GM10847 (cell line): ENCODE data around the gene GCNT1.
A peak's percentile ranks its signal among the peaks of the same experiment; 100 is the strongest.

Source experiments
- POLR2A ChIP-seq: IDR thresholded peaks from 2 replicates; pipeline ENCODE4 v1.6.1; 2011; ENCODE audit not compliant: insufficient read length; ENCODE audit errors: extremely low read depth

Gene GCNT1

DNA sequence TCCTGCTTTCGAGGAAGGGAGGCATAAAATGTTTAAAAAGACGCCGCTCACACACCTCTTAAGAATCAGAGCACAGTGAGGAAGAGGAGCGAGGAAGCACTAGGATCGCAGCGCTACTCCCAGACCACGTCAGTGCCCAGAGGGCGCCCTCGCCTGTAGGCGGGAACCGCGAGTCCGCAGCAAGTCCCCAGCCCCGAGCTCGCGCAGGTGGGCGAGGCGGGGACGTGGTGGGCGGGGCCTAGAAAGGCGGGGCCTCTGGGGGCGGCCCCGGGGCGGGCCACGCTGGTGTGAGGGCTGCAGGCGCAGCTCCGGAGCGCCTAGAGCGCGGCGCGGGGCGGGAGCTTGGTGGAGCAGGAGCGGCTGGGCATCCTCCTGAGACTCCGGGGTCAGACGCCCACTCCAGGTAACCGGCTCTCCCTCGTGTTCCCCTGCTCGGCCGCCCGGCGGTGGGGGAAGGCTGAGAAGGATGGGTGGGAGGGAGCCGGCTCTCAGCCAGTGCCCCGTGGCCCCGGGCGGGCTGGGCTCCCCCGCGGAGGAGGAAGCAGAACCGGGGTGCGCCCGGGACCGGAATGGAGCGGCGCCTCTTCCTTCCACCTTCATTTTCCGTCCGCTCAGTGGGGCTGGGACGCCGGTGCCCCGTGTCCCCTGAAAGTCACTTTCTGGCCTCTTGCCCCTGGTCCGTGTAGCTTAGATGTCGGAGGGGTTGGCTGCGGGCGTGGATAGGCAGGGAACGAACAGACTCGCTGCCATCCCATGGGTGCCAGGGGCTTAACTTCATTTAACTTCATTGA, at the start of gene GCNT1:
TSS of gene GCNT1 (plus strand) at position 280 of the 791 bp plus-strand sequence. CDS start 43,200 bp downstream, outside the sequence.
- peak; percentile 75 for TF ChIP-seq POLR2A

DNA sequence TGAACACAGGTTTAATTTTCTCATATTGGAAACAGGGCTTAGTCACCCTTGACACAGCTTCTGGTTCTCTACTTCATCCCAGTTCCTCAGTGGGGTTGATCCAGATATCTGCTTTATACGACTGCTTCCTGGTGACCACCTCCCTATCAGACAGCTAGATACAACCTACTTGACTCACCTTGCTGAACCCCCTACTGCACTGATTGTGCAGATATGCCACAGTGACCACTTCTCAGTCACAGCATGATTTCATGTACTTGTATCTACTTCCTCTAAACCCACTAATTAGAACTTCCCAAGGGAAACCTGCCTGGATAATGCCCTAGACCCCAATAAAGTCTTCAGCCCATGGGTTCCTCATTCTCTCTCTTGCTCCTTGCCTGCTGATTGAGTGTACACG, 46.3 kb upstream of the GCNT1 start:
- no peak for TF ChIP-seq POLR2A

DNA sequence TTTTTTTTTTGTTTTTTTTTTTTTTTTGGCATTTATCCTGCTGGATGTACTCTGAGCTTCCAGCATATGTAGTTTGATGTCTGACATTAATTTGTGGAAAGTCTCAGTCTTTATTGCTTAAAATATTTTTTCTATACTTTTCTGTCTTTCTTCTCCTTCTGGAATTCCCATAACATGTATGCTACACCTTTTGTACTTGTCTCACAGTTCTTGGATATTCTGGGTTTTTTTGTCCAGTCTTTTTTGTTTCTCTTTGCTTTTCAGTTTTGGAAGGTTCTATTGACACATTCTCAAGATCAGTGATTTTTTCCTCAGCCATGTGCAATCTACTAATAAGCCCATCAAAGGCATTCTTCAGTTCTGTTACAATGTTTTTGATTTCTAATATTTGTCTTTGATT, 45.3 kb upstream of the GCNT1 start:
- TF ChIP-seq POLR2A, result no peak

DNA sequence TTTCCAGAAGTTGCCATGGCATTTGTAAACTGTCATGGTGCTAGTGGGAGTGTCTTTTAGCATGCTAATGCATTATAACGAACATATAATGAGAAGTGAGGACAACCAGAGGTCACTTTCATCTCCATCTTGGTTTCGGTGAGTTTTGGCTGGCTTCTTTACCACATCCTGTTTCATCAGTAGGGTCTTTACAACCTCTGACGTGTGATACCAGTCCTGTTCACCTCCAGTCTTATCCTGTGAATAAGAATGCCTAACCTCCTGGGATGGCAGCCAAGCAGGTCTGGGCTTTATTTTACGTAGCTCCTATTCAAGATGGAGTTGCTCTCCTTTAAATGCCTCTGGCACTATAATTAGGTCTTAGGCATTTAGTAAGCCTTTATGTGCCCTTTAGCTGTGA, 44.3 kb upstream of the GCNT1 start:
- TF ChIP-seq POLR2A, result no peak

DNA sequence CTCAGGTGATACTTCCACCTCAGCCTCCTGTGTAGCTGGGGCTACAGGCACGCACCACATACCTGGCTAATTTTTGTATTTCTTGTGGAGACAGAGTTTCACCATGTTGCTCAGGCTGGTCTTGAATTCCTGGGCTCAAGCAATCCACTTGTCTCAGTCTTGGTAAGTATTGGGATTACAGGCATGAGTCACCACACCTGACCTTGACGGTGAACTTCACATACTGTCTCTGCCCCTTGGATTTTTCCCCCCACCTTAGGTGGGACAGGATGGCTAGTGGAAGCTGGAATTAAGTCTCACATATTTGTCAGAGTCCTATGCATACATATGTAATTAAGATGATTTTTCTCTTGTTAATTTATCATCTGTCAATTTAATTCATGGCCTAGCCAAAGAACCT, 43.8 kb upstream of the GCNT1 start:
- no peak for TF ChIP-seq POLR2A

DNA sequence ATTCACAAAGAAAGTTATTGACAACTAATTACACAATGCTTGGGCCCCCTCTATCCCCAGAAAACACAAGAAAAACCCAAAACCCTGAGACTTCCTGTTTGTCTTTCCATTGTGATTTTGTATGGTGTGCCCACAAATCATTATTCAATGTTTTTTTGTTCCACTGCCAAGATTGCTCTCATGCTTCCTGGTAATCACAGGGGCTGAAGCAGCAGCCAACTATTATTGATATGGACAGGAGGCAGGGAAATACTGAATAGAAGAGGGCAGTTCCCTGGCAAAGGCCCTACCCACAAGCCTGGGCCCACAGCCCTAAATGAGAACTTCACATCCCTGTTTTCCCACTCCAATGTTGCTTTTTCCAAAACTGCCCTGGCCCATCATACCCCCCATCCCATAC, 43.3 kb upstream of the GCNT1 start:
- no peak for TF ChIP-seq POLR2A

DNA sequence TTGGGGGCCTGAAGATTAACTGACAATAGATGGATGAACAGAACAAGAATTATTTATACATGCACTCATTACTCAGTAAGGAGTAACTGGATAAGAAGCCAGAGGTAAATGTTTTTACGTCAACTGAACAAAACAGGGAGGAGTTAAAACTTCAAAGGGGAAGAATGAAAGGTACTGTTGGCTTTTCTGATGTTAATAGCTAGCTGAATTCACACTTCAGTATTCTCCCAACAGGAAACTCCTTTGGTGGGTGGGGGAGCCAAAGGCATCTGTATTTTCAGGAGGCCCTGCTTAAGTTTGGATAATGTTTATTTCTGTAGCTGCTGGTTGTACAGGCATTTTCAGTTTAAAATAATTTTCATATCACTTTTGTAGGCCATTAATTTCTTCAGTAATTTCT, 41.6 kb upstream of the GCNT1 start:
- no peak for TF ChIP-seq POLR2A

DNA sequence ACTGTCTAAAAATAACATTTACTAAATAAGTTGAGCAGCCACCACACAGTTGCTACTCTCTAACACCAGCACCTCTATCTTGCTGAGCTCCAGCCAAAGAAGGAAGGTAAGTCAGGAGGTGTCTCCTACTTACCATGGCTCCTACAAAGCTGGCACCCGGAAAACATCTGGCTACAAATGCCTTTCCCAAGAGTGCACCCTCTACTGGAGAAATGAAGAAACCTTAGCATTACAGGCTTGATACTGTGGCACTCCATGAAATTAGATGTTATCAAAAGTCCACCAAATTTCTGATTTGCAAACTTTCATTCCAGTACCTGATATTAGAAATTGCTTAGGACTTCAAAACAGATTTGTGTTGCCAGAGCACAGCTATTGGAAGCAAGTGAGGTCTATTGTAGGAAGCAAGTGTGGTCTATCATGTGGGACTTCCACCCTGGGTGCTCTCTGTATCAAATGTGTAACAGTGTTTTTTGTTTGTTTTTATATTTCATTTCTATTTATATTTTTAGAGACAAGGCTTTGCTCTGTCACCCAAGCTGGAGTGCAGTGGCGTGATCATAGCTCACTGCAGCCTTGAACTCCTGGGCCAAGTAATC, 39.1 kb upstream of the GCNT1 start:
- TF ChIP-seq POLR2A, result no peak

DNA sequence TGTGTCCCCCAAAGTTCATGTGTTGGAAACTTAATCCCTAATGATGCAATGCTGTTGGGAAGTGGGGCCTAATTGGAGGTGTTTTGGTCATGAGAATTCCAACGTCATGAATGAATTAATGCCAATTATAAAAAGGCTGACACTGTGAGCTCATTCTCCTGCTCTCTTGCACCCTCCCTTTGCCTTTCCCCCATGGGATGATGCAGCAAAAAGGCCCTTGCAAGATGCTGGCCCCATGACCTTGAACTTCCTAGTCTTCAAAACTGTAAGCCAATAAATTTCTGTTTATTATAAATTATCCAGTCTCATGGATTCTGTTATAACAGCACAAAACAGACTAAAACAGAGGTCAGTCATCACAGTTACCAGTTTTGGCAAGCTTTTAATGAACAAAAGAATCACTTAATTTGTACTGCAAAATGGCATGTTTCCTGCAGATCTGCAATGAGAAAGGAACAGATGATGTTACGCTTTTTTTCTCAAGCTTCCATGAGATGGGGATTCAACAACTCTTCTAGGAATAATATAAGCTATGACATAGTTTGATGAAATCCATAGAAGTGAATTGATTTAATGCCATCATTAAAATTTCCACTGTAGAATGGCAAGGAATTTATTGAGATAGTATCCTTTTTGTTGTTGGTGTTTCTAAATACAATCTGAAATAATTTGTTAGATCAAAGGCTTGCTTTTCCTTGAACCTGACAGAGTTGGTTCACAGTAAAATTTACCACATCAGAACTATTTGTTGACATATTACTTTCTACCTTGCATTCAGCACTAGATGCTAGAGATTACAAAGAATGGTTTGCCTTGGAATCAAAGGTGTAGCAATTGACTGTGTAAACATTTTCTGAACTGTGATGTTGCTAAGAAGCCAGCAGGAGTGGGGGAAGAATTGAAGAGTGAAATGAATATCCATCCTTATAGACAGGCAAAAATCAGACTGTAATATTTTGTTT, 35.5 kb upstream of the GCNT1 start:
- TF ChIP-seq POLR2A, result no peak

DNA sequence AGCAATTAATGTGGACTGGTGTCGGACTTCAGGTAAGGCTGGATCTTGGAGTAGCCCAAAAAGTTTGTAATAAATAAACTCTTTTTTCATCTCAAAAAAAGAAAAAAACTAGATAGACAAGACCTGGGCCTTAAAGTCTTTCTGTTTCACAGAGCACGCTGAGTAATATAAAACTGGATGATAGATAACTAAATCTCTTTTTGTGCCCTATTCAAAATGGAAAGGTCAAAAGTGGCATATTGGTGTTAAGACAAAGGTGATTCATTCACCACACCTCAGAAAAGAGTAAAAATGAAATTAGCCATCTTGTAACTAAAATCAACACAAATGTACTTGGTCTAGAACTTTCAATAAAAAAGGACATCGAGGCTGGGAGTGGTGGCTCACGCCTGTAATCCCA, 34.5 kb upstream of the GCNT1 start:
- TF ChIP-seq POLR2A, result no peak

DNA sequence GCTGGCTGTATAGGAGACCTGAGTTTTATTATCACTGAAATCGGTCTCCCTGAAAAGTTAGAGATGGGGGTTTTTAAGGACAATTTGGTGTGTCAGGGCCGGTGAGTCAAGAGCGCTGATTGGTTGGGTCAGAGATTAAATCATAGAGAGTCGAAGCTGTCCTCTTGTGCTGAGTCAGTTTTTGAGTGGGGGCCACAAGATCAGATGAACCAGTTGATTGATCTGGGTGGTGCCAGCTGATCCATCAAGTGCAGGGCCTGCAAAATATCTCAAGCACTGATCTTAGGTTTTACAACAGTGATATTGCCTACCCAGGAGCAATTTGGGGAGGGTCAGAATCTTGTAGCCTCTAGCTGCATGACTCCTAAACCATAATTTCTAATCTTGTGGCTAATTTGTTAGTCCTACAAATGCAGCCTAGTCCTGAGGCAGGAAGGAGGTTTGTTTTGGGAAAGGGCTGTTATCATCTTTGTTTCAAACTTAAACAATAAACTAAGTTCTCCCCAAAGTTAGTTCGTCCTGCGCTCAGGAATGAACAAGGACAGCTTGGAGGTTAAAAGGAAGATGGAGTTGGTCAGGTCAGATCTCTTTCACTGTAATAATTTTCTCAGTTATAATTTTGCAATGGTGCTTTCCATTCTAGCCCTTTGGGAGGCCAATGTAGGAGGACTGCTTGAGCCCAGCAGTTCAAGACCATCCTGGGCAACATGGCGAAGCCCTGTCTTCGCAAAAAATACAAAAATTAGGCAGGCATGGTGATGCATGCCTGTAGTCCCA, 33.1 kb upstream of the GCNT1 start:
- no peak for TF ChIP-seq POLR2A

DNA sequence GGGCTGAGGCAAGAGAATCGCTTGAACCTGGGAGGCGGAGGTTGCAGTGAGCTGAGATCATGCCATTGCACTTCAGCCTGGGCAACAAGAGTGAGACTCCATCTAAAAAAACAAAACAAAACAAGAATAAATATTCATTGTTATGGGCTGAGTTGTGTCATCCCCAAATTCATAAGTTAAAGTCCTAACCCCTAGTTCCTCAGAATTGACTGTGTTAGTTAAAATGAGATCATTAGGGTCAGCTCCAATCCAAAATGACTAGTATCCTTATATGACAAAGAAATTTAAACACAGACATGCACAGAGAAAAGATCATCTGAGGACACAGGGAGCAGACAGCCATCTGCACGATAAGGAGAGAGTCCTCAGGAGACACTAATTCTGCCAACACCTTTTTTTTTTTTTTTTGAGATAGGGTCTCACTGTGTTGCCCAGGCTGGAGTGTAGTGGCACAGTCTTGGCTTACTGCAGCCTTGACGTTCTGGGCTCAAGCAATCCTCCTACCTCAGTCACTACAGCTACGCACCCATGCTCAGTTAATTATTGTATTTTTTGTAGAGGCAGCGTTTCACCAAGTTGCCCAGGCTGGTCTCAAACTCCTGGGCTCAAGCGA, 32.1 kb upstream of the GCNT1 start:
- TF ChIP-seq POLR2A, result no peak

DNA sequence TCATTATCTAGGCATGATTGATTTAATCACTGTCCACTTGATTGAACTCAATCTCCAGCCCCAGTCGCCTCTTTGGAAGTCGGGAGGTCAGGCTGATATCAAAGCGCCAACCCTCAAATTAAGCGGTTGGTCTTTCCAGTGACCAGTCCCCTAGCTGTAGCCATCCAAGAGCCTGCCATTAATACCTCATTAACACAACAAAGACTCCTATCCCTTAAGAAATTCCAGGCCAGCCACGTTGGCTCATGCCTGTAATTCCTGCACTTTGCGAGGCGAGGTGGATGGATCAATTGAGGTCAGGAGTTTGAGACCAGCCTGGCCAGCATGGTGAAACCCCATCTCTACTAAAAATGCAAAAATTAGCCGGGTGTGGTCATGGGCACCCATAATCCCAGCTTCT, 27.4 kb upstream of the GCNT1 start:
- TF ChIP-seq POLR2A, result no peak

DNA sequence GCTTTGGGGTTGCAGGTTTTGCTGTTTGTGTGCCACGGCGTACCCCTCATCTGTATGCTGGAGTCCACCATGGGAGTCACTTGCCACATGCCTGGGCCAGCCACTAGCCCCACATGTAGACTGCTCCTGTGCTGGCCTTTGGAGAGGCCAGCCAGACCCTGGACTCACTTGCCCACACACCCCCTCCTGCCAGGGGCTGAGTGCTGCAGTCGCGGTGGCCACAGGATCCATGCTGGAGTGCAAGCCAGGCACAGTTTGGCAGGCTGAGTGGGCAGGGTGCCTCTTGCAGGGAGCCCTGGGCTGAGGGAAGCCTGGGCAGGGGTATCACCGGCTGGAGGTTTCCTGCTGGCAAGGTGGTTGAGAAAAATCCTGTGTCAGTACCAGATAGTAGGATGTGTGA, 25.6 kb upstream of the GCNT1 start:
- TF ChIP-seq POLR2A, result no peak

DNA sequence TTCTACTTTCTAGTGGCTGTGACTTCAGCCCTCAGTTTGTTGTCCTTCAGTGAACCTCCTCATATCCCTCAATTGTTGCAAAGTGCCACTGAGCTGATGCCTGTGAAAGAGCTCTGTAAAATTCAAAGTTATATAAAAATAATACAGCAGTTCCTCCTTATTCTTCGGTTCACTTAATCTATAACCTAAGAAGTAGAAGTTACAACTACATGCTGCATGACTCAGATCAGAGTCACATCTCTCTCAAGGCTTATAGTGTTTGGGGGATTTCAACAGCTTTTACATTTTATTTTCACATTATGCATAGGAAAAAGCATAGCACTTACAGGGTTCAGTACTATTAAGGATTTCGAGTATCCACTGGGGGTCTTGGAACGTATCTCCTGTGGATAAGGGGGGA, 25.1 kb upstream of the GCNT1 start:
- no peak for TF ChIP-seq POLR2A
